ENCODE data around the gene TMEM170B. TPM values are rescaled to one million over a fixed set of nuclear protein-coding genes. Genes with fewer than 3 reads are reported as not detected.

Gene TMEM170B
- total RNA-seq, 1 experiment from 2014 or later: 1.0 TPM

DNA sequence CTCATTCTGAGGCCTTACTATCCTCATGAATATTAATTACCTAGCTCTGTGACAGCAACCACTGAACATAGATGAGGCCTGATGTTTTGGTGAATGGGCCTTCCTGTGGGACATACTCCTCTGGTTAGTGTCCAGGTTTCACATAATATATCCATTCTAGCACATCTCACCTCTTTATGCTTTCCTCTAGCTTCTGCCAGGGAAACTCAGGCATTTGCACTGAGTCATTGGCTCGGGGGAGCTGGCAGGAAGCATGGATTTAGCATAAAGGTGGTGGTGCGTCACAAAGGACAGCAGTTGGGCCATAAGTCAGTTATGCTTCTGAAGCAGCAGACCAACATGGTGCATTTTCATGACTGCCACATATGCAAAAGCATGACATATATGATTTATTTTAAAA is 37.5 kb upstream of the TMEM170B start (continued):
- no peak for TF ChIP-seq POLR2AphosphoS5 (IDR thresholded peaks at IDR 0.05; ENCODE audit: low read depth, low read length)
- no peak for TF ChIP-seq EZH2phosphoT487 (IDR thresholded peaks at IDR 0.05; ENCODE audit: borderline replicate concordance)
- no peak for TF ChIP-seq ZNF274 (IDR thresholded peaks at IDR 0.05; ENCODE audit: low read depth, low read length)
- no peak for TF ChIP-seq EZH2 (IDR thresholded peaks at IDR 0.05)
- TF ChIP-seq SP1 (IDR thresholded peaks at IDR 0.05; ENCODE audit: low read depth): no peak
- TF ChIP-seq SIN3A (IDR thresholded peaks at IDR 0.05; ENCODE audit: low read depth): no peak
- no peak for TF ChIP-seq TCF7L2 (IDR thresholded peaks at IDR 0.05; ENCODE audit: borderline replicate concordance, extremely low read depth, insufficient read depth, insufficient read length)
- no peak for TF ChIP-seq EGR1 (IDR thresholded peaks at IDR 0.05; ENCODE audit: low read depth)
- TF ChIP-seq ELF1 (IDR thresholded peaks at IDR 0.05; ENCODE audit: borderline replicate concordance, low read depth): no peak

DNA sequence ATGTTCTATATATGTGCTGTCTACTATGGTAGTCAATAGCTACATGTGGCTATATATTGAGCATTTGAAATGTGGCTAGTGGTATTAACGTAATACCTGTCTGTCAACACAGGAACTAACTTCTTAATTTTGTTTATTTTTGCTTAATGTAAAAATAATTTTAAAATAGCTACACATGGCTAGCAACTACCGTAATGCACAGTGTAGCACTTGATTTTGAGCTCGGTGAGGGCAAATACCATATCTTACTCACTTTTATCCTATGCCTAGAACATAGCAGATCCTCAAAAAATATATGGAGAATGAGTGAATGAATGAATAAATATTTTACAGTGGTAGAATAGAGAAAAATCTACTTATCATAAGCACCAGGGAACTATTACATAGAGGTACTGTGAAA is 28.1 kb upstream of the TMEM170B start:
- no TSS peak for BruUV-seq (replicated peaks)
- DNase-seq (ENCODE audit: low read depth, low spot score): no peak
- Histone ChIP-seq H2AFZ (ENCODE audit: low read depth, low read length, poor library complexity, severe bottlenecking) (no peak overlapping the region), H3K36me3 (ENCODE audit: control insufficient read depth in 1 of 2, insufficient read depth in 2 of 2, low read length in 2 of 2) (no peaks in the 10 kb centered on the region), H3K79me2 (ENCODE audit: insufficient read depth, low read length) (no peaks in the 10 kb centered on the region), H3K9me3 (ENCODE audit: control insufficient read depth in 1 of 2, insufficient read depth in 1 of 2, low read depth in 1 of 2, low read length in 2 of 2) (no peaks in the 10 kb centered on the region), H3K4me1 (ENCODE audit: control insufficient read depth in 1 of 2, insufficient read depth in 2 of 2, low read length in 2 of 2) (no peaks in the 10 kb centered on the region), H3K9me2 (ENCODE audit: insufficient read depth) (no peaks in the 10 kb centered on the region), H4K20me1 (ENCODE audit: insufficient read depth) (no peaks in the 10 kb centered on the region), H3K4me2 (ENCODE audit: low read length) (no peak overlapping the region), H3K9ac (ENCODE audit: low read length) (no peak overlapping the region), H3K27me3 (ENCODE audit: insufficient read depth, low read length) (no peaks in the 10 kb centered on the region), H3K27ac (ENCODE audit: low read depth, low read length) (no peak overlapping the region), H3K4me3 (replicated peaks in 1 of 2; ENCODE audit: low read depth in 1 of 2, low read length in 2 of 2) (no peak overlapping the region)
- ChIA-PET CTCF (interaction anchor here (1.1 kb wide), 1 partner anchor 66 kb away, joined by 4 read pairs; no protein-coding TSS in a partner anchor), RAD21 (ENCODE audit: low non-redundant PET in 1 of 2, low total read pairs in 2 of 2, uncharacterized antibody in 2 of 2, unreplicated experiment in 2 of 2) (no interaction called here), POLR2A (no interaction called here)
- TF ChIP-seq, protein P1, sequence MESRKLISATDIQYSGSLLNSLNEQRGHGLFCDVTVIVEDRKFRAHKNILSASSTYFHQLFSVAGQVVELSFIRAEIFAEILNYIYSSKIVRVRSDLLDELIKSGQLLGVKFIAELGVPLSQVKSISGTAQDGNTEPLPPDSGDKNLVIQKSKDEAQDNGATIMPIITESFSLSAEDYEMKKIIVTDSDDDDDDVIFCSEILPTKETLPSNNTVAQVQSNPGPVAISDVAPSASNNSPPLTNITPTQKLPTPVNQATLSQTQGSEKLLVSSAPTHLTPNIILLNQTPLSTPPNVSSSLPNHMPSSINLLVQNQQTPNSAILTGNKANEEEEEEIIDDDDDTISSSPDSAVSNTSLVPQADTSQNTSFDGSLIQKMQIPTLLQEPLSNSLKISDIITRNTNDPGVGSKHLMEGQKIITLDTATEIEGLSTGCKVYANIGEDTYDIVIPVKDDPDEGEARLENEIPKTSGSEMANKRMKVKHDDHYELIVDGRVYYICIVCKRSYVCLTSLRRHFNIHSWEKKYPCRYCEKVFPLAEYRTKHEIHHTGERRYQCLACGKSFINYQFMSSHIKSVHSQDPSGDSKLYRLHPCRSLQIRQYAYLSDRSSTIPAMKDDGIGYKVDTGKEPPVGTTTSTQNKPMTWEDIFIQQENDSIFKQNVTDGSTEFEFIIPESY (IDR thresholded peaks at IDR 0.05; ENCODE audit: extremely low read depth, insufficient replicate concordance, low read length): no peak
- TF ChIP-seq POLR2A (IDR thresholded peaks at IDR 0.05; ENCODE audit: borderline replicate concordance, extremely low read depth, insufficient read depth, insufficient read length) (no peak), EGR1 (IDR thresholded peaks at IDR 0.05; ENCODE audit: low read depth) (no peak), CBX3 (IDR thresholded peaks at IDR 0.05; ENCODE audit: low read depth) (no peak), POLR2AphosphoS5 (IDR thresholded peaks at IDR 0.05; ENCODE audit: low read depth, low read length) (no peak), SIN3A (IDR thresholded peaks at IDR 0.05; ENCODE audit: low read depth) (no peak), RAD21 (IDR thresholded peaks at IDR 0.05; ENCODE audit: low read depth) (no peak)
- ATAC-seq: no peak
- intact Hi-C loops (cut with micrococcal nuclease): no loop called here

Measured in HCT116 (cell line).